RWPE2 (cell line): ENCODE measurements around the gene PSMC5.
A peak's percentile ranks its signal among the peaks of the same experiment; 100 is the strongest.

Source experiments
- ATAC-seq: fragments of 200-7000 bp; cut with Tn5 transposase; 3 replicates; pipeline ENCODE4 v1.9.1; 2021; ENCODE audit warnings: low read depth
- DNase-seq: peaks from one replicate; pipeline ENCODE4 v3.0.0-alpha.2; 2020; ENCODE audit warnings: low spot score
- H3K27ac ChIP-seq: fragments of 450-650 bp; 2 replicates; pipeline ENCODE4 v1.5.1; 2017; ENCODE audit warnings: mild to moderate bottlenecking; ENCODE audit not compliant: poor library complexity, severe bottlenecking
- H3K27me3 ChIP-seq: fragments of 250-450 bp; sonication (Bioruptor Pico); 2 replicates; pipeline ENCODE4 v1.5.1; 2021; ENCODE audit warnings: mild to moderate bottlenecking, moderate library complexity; ENCODE audit not compliant: insufficient read depth, poor library complexity, severe bottlenecking
- H3K36me3 ChIP-seq: fragments of 250-450 bp; sonication (Bioruptor Pico); 2 replicates; pipeline ENCODE4 v1.5.1; 2020; ENCODE audit warnings: low read depth, mild to moderate bottlenecking, moderate library complexity
- H3K4me1 ChIP-seq: fragments of 250-450 bp; sonication (Bioruptor Pico); 2 replicates; pipeline ENCODE4 v1.5.1; 2021; ENCODE audit warnings: mild to moderate bottlenecking, moderate library complexity; ENCODE audit not compliant: insufficient read depth, poor library complexity, severe bottlenecking
- H3K4me3 ChIP-seq: fragments of 250-450 bp; sonication (Bioruptor Pico); 2 replicates; pipeline ENCODE4 v1.5.1; 2021; ENCODE audit warnings: mild to moderate bottlenecking, moderate library complexity; ENCODE audit not compliant: severe bottlenecking
- H3K9me3 ChIP-seq: fragments of 250-450 bp; sonication (Bioruptor Pico); 2 replicates; pipeline ENCODE4 v1.5.1; 2021; ENCODE audit warnings: mild to moderate bottlenecking, moderate library complexity; ENCODE audit not compliant: severe bottlenecking
- CTCF ChIP-seq: fragments of 450-650 bp; IDR thresholded peaks from one replicate; pipeline ENCODE4 v1.5.1; 2017; ENCODE audit warnings: mild to moderate bottlenecking, moderate library complexity; ENCODE audit not compliant: poor library complexity, severe bottlenecking

The PSMC5 gene

DNA sequence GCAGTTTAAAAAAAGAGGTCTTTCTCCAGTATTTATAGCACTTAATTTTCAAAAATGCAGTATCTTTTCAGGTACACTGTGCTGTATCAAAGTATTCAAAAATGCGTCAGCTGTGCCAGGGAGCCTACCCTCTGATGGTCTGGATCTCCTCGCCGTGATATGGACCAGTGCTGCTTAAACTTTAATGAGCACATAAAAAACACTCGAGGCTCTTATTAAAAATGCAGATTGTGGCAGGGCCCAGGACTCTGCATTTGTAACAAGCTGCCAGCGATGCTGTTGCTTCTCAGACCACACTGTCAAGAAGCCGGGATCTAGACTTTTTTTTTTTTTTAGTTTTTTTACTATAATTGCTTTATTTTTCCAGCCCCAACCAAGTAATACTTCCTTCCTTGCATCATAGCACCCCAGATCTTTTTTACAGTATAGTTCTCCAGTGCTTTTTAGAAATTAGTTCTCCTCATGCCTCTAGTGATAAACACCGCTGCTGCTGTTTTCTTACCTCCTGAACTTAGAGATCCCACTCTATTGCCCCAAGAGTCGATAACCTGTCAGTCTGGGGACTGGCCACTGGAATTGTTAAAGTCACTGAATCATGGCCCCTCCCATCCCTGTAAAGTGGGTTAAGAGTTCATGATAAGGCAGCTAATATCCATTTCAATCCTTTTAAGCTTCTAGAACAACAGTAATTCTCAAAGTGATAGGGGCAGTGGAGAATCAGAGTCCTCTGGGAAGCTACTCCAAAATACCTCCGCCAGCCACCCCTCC lies 16.9 kb downstream of the PSMC5 start:
- ATAC-seq (no peak), DNase-seq (no peak)
- H3K27me3 ChIP-seq = no peaks in the 10 kb centered on the region
- H3K4me1 ChIP-seq = peaks cover 20% of the 10 kb centered on the region
- H3K27ac ChIP-seq = peak overlapping the region; percentile 69
- H3K9me3 ChIP-seq = no peaks in the 10 kb centered on the region
- TF ChIP-seq CTCF = no peak
- H3K4me3 ChIP-seq = no peak overlapping the region
- H3K36me3 ChIP-seq = no peaks in the 10 kb centered on the region

DNA sequence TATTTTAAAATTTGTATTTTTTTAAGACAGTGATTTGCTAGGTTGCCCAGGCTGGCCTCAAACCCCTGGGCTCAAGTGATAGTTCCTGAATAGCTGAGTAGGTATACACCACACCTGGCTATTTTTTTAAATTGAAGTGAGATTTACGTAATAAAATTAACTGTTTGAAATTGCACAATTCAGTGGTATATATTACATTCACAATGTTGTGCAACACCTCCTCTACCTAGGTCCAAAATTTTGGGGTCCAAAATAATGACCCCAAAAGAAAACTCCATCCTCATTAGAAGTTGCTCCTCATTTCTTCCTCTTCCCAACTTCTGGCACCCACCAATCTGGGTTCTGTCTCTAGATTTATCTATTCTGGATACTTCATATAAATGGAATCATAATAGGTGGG lies 18.3 kb downstream of the PSMC5 start:
- Histone ChIP-seq H3K4me3 (no peak overlapping the region), H3K4me1 (peaks cover 8% of the 10 kb centered on the region), H3K36me3 (no peaks in the 10 kb centered on the region), H3K27me3 (no peaks in the 10 kb centered on the region), H3K27ac (no peak overlapping the region), H3K9me3 (no peaks in the 10 kb centered on the region)
- no peak for TF ChIP-seq CTCF
- no peak for ATAC-seq
- DNase-seq = no peak

DNA sequence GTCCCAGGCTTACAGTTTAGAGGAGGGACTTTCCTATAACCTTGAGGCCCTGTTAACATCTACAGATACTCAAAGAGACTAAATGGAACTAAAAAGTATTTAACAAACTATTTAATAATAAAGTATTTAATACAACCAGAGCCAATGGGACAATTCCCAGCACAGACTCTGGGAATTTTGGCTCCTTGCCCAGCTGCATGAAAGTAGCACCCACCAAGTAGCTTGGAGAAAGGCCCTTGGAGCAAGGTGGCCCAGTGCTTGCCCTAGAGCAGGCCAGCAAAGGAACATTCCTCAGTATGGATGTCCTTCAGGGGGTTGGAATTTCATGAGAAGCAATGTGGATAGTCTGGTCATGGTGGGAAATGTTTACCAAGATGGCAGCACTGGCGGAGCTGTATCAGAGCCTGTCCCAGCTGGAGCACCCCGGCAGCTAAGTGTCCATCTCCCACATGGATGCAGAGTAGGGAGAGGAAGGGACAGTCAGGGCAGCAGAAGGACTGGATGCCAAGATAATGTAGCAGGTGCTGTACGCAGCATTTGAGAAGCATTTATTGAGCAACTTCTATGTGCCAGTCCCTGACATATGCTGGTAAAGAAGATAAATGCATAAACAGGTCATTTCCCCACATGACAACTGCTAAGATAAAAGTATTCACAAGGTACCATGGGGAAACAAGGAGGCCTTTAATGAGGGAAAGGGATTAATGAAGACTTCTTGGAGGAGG lies 20.5 kb downstream of the PSMC5 start:
- no peak for ATAC-seq
- no peaks in the 10 kb centered on the region for H3K27me3 ChIP-seq
- peaks cover 5% of the 10 kb centered on the region for H3K4me1 ChIP-seq
- no peaks in the 10 kb centered on the region for H3K9me3 ChIP-seq
- TF ChIP-seq CTCF = no peak
- H3K36me3 ChIP-seq = no peaks in the 10 kb centered on the region
- H3K27ac ChIP-seq = no peak overlapping the region
- DNase-seq = no peak
- H3K4me3 ChIP-seq = no peak overlapping the region

DNA sequence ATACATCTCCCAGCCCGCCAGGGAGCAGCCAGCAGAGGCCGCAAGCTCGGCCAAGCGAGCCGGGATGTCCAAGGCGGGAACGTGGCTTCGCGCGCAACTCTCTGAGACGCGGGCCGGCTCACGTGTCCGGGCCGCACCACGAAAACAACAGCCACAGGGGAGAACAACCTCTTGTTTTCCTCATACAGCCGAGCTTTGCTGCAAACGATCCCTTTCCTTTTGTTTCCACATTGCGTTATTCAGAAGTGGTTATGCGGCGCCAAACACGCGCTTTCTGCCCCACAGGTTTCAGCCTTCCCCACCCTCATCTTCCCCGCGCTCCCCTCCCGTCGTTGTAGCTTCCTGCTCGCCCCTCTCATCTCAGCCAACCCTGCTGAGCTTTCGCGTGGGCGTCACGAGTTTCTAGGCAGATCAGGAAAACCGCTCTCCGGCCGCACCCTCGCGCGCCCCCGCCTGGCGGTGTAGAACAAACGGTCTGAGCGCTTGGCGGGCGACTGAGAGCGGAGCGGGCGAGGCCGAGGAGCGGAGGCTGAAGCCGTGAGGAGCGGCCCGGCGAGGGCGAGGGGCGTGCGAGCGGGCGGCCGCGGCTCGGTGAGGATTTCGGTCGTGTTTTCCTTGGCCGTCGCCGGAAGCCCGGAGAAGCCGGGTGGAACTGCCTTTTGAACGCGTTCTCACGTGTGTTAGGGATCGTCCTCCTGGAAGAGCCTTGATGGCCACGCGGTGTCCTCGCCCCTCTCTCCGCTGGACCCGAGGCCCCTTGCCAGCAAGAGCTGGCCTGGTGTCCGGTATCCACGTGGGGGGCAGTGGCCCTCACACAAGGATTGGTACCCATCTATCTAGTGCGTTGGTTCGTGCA lies 21.8 kb downstream of the PSMC5 start:
- ATAC-seq = peak; percentile 91
- H3K4me1 ChIP-seq = peaks cover 5% of the 10 kb centered on the region
- H3K4me3 ChIP-seq = peak overlapping the region; percentile 1
- TF ChIP-seq CTCF = peak; percentile 90
- peak; percentile 90 for DNase-seq
- no peaks in the 10 kb centered on the region for H3K36me3 ChIP-seq
- H3K27me3 ChIP-seq = no peaks in the 10 kb centered on the region
- no peaks in the 10 kb centered on the region for H3K9me3 ChIP-seq
- H3K27ac ChIP-seq = no peak overlapping the region
